ENCODE data around the gene DNMT3A. TPM values are rescaled to one million over a fixed set of nuclear protein-coding genes. Genes with fewer than 3 reads are reported as not detected.

Gene DNMT3A
- total RNA-seq, 1 donor = 11.7 TPM

DNA sequence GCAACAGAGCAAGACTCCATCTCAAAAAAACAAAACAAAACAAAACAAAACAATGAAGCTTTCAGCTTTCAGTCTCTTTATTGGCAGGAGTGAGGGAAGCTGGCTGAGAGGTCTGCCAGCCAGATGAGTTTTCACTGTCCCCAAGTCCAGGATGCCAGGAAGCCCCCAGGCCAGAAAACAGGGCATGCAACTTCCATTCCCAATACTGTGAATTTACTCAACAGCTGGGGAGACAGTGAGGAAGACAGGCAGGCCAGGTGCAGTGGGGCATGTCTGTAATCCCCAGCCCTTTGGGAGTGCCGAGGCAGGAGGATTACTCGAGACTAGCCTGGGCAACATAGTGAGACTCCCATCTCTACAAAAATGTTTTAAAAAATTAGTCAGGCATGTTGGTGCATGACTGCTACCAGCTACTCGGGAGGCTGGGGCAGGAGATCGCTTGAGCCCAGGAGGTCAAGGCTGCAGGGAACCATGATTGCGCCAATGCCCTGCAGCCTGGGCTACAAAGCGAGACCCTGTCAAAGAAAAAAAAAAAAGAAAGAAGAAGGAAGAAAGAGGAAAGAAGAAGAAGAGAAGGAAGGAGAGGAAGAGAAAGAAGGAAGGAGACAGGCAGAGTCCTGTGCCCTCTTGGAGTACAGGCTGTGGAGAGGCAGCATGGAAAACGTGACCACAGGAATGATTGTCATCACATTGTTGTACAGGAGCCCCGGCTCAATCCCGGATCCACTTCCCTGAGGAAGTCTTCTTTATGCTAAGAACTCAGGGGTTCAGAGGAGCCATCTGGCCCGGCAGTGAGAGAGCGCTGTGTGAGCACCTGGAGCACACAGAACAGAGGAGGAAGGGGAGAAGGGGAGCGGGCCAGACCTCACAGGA lies 144.2 kb downstream of the DNMT3A start:
- TF ChIP-seq, protein P1, sequence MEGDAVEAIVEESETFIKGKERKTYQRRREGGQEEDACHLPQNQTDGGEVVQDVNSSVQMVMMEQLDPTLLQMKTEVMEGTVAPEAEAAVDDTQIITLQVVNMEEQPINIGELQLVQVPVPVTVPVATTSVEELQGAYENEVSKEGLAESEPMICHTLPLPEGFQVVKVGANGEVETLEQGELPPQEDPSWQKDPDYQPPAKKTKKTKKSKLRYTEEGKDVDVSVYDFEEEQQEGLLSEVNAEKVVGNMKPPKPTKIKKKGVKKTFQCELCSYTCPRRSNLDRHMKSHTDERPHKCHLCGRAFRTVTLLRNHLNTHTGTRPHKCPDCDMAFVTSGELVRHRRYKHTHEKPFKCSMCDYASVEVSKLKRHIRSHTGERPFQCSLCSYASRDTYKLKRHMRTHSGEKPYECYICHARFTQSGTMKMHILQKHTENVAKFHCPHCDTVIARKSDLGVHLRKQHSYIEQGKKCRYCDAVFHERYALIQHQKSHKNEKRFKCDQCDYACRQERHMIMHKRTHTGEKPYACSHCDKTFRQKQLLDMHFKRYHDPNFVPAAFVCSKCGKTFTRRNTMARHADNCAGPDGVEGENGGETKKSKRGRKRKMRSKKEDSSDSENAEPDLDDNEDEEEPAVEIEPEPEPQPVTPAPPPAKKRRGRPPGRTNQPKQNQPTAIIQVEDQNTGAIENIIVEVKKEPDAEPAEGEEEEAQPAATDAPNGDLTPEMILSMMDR (IDR thresholded peaks at IDR 0.05; ENCODE audit: insufficient read depth, low read depth, low read length) = no peak
- DNase-seq (ENCODE audit: low read depth) = peak; percentile 5
- no peak overlapping the region for H3K4me3 ChIP-seq (ENCODE audit: low read depth, low read length)

DNA sequence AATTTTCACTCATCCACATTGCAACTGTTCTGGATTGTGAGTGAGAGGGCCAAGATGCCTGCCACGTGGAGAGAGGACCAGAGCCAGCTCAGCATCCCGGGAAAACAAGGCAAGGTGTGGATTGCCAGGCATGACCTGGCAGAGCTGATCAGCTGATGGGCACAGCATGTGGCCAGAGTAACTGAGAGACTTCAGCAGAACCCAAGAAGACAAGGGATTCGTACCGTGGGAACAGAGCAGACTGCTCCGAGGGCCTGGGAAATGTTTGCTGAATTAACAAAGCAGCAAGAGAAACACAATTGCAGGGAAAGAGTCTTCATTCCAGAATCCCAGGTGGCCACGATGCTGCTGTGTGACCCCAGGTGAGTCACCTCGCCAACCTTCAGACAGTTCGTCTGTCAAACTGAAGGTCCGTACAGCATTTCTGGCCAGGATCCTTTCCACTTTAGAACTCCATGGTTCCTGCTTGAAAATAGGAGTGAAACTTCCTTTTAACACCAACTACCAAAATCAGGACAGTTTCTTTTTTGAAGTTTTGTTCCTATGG lies 147.1 kb downstream of the DNMT3A start:
- no peak for DNase-seq (ENCODE audit: low read depth)
- no peak overlapping the region for H3K4me3 ChIP-seq (ENCODE audit: low read depth, low read length)
- TF ChIP-seq, protein P1 (IDR thresholded peaks at IDR 0.05; ENCODE audit: insufficient read depth, low read depth, low read length) = no peak

DNA sequence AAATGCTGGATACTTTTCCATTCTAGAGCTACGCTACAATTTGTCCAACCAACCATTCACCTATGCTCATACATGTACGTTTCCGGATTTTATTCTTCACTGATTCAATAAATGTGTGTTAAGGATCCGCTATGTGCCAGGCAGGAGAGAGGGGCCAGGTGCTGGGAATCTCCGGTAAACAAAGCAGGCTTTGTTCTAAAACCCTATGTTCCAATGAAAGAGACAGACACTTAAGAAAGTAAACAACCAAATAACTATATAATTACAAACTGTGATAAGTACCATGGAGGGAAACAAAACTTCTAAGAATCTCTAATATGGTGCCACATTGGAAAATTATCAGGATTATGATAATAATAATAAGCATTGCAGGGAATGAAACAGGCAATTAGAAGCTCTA lies 151.2 kb downstream of the DNMT3A start:
- no peak for DNase-seq (ENCODE audit: low read depth)
- H3K4me3 ChIP-seq (ENCODE audit: low read depth, low read length) = no peak overlapping the region
- TF ChIP-seq, protein P1 (IDR thresholded peaks at IDR 0.05; ENCODE audit: insufficient read depth, low read depth, low read length) = no peak

DNA sequence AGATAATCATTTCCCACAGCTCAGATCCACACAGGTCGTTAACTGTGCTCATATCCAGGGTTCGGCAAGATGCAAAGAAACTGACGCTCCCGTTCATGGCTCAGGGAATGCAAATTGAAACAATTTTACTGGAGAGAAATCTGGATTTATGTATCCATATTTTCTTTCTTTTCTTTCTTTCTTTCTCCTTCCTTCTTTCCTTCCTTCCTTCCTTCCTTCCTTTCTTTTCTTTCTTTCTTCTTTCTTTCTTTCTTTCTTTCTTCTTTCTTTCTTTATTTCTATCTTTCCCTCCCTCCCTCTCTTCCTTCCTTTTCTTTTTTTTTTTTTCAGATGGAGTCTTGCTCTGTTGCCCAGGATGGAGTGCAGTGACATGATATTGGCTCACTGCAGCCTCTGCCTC lies 153.3 kb downstream of the DNMT3A start:
- TF ChIP-seq, protein P1 (IDR thresholded peaks at IDR 0.05; ENCODE audit: insufficient read depth, low read depth, low read length) = no peak
- no peak for DNase-seq (ENCODE audit: low read depth)
- no peak overlapping the region for H3K4me3 ChIP-seq (ENCODE audit: low read depth, low read length)

DNA sequence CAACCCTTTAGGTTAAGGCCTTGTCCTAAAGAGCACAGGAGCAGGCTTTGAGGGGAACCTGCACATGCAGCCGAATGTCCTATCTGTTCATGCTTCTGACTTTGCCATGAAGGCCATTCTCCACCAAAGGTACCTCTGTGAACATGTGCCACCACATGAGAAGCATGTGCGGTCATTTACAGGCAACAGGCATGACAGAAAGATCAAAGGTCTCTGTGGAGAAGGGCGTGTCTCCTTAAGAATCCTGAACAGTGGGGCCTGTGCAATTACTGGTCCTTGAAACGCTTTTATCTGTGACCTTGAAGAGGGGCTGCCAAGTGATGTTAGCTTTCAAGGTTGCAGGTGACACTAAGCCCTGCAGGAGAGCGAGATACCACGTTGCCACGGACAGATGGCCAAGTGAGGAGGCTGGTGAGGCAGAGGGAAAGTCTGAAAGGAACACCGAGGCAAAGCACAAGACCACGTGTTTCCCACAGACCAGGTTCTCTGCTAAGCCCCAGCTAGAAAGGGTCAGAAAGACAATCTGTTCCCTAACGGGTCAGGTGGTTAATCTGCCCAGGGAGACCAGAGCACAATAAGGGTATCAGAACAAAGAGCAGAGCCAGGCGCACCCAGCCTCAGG lies 153.9 kb downstream of the DNMT3A start:
- TF ChIP-seq, protein P1 (IDR thresholded peaks at IDR 0.05; ENCODE audit: insufficient read depth, low read depth, low read length) = no peak
- DNase-seq (ENCODE audit: low read depth) = no peak
- no peak overlapping the region for H3K4me3 ChIP-seq (ENCODE audit: low read depth, low read length)

DNA sequence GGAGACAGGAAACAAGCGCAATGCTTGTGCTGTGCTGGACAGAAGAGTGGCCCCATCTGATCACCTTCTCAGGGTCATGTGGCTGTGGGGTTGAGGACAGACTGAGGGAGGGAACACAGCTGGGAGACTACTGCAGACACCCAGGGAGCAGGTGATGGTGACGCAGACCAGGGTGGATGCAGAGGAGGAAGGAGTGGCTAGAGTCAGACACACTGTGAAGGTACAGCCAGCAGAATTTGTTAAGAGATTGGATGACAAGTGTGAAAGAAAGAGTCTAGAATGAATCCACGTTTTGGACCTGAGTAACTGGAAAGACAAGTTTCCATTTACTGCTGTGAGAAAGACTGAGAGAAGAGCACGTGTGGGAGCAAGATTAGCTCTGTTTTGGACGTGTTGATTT lies 157.5 kb downstream of the DNMT3A start:
- TF ChIP-seq, protein P1 (IDR thresholded peaks at IDR 0.05; ENCODE audit: insufficient read depth, low read depth, low read length) = no peak
- H3K4me3 ChIP-seq (ENCODE audit: low read depth, low read length) = no peak overlapping the region
- no peak for DNase-seq (ENCODE audit: low read depth)

Measured in fibroblast of villous mesenchyme (primary cell).